Measurements from ENCODE around the gene HTR3D. TPM values are rescaled to one million over a fixed set of nuclear protein-coding genes. Genes with fewer than 3 reads are reported as not detected.

Gene HTR3D
- total RNA-seq, result not detected in 2 replicates
- total RNA-seq (2013), result not detected
- polyA plus RNA-seq, result not detected in 2 replicates
- polyA minus RNA-seq, result not detected in 2 replicates

- no peak for DNase-seq
- Mint-ChIP-seq H3K9me3 (ENCODE audit: insufficient read depth) (no peaks in the 10 kb centered on the region), H3K4me3 (no peak within 1 kb of the TSS), H3K4me1 (no peaks in the 10 kb centered on the region), H3K27ac (no peak within 1 kb of the TSS), H3K27me3 (peaks cover 19% of the 10 kb centered on the region)
- TF ChIP-seq CTCF (IDR thresholded peaks at IDR 0.05), result no peak
- no peak for TF ChIP-seq EZH2 (IDR thresholded peaks at IDR 0.05; ENCODE audit: borderline replicate concordance, insufficient read depth, low read depth, low read length, poor library complexity, severe bottlenecking)
- ChIA-PET CTCF (no interaction called here), POLR2A (no interaction called here)
- intact Hi-C loops (cut with micrococcal nuclease), result no loop called here
- 31% methylated on average over 2 of the region's 4 CpGs for WGBS (ENCODE audit: insufficient coverage)
- Histone ChIP-seq H3K4me1 (ENCODE audit: control insufficient read depth in 2 of 2, insufficient read depth in 2 of 2, low read length in 2 of 2) (no peaks in the 10 kb centered on the region), H3K27me3 (replicated peaks in 1 of 4; ENCODE audit: control extremely low read depth in 1 of 4, control insufficient read depth in 3 of 4, insufficient read depth in 4 of 4, low read length in 3 of 4) (no peaks in the 10 kb centered on the region), H3K27ac (ENCODE audit: low read length in 2 of 2) (no peak within 1 kb of the TSS), H3K79me2 (ENCODE audit: control insufficient read depth, insufficient read depth, low read length) (no peaks in the 10 kb centered on the region), H2AFZ (ENCODE audit: insufficient read depth, low read depth, low read length, poor library complexity, severe bottlenecking) (no peak within 1 kb of the TSS), H3K4me2 (replicated peaks; ENCODE audit: low read depth, low read length, poor library complexity, severe bottlenecking) (no peak within 1 kb of the TSS), H3K36me3 (replicated peaks in 1 of 2; ENCODE audit: control extremely low read depth in 1 of 2, control insufficient read depth in 1 of 2, extremely low read depth in 1 of 2, insufficient read depth in 2 of 2, low read length in 1 of 2) (no peaks in the 10 kb centered on the region), H4K20me1 (ENCODE audit: control insufficient read depth, insufficient read depth, low read length, poor library complexity, severe bottlenecking) (no peaks in the 10 kb centered on the region), H3K9ac (ENCODE audit: low read length) (no peak within 1 kb of the TSS), H3K4me3 (ENCODE audit: control extremely low read depth in 1 of 5, extremely low read depth in 1 of 5, insufficient read depth in 1 of 5, low read depth in 2 of 5, low read length in 4 of 5) (no peak within 1 kb of the TSS), H3K9me3 (ENCODE audit: control extremely low read depth in 1 of 3, control insufficient read depth in 2 of 3, insufficient read depth in 1 of 3, low read length in 2 of 3) (no peaks in the 10 kb centered on the region)
- ATAC-seq (ENCODE audit: low read depth), result no peak
These were observed at the start of gene HTR3D for GRCh38 chr3:184031187-184031792. Gene HTR3D, plus strand, starts transcription at chr3:184031742. Its CDS starts 0 bp downstream, at chr3:184031742.

- no peak overlapping the region for H3K4me2 ChIP-seq (replicated peaks; ENCODE audit: low read depth, low read length, poor library complexity, severe bottlenecking)
- no peak overlapping the region for H2AFZ ChIP-seq (ENCODE audit: insufficient read depth, low read depth, low read length, poor library complexity, severe bottlenecking)
- TF ChIP-seq EZH2 (IDR thresholded peaks at IDR 0.05; ENCODE audit: borderline replicate concordance, insufficient read depth, low read depth, low read length, poor library complexity, severe bottlenecking), result no peak
- no peak for TF ChIP-seq CTCF (IDR thresholded peaks at IDR 0.05)
- 96% methylated on average over 4 of the region's 6 CpGs for WGBS (ENCODE audit: insufficient coverage)
- no peak overlapping the region for H3K4me3 ChIP-seq (ENCODE audit: control extremely low read depth in 1 of 5, extremely low read depth in 1 of 5, insufficient read depth in 1 of 5, low read depth in 2 of 5, low read length in 4 of 5)
- no peaks in the 10 kb centered on the region for H3K79me2 ChIP-seq (ENCODE audit: control insufficient read depth, insufficient read depth, low read length)
- no peak overlapping the region for H3K4me3 Mint-ChIP-seq
- ATAC-seq (ENCODE audit: low read depth) (no peak), DNase-seq (no peak)
- ChIA-PET POLR2A (no interaction called here), CTCF (interaction anchor here (0.8 kb wide), 1 partner anchor 87 kb away, joined by 3 read pairs; no protein-coding TSS in a partner anchor)
- no peaks in the 10 kb centered on the region for H3K9me3 Mint-ChIP-seq (ENCODE audit: insufficient read depth)
- no peaks in the 10 kb centered on the region for H3K27me3 ChIP-seq (replicated peaks in 1 of 4; ENCODE audit: control extremely low read depth in 1 of 4, control insufficient read depth in 3 of 4, insufficient read depth in 4 of 4, low read length in 3 of 4)
- H3K9ac ChIP-seq (ENCODE audit: low read length), result no peak overlapping the region
- no peaks in the 10 kb centered on the region for H3K9me3 ChIP-seq (ENCODE audit: control extremely low read depth in 1 of 3, control insufficient read depth in 2 of 3, insufficient read depth in 1 of 3, low read length in 2 of 3)
- no peak overlapping the region for H3K27ac Mint-ChIP-seq
- no peaks in the 10 kb centered on the region for H3K4me1 ChIP-seq (ENCODE audit: control insufficient read depth in 2 of 2, insufficient read depth in 2 of 2, low read length in 2 of 2)
- no peaks in the 10 kb centered on the region for H4K20me1 ChIP-seq (ENCODE audit: control insufficient read depth, insufficient read depth, low read length, poor library complexity, severe bottlenecking)
- H3K4me1 Mint-ChIP-seq, result no peaks in the 10 kb centered on the region
- H3K27ac ChIP-seq (ENCODE audit: low read length in 2 of 2), result no peak overlapping the region
- no peaks in the 10 kb centered on the region for H3K27me3 Mint-ChIP-seq
- peaks cover 0 to 19% of the 10 kb centered on the region in 2 experiments for H3K36me3 ChIP-seq (replicated peaks in 1 of 2; ENCODE audit: control extremely low read depth in 1 of 2, control insufficient read depth in 1 of 2, extremely low read depth in 1 of 2, insufficient read depth in 2 of 2, low read length in 1 of 2)
- intact Hi-C loops (cut with micrococcal nuclease), result no loop called here
These were observed 49.4 kb upstream of the HTR3D start for GRCh38 chr3:183981990-183982644.

All from B cell (primary cell).